K562 (cell line): ENCODE results near the gene METTL25.

Source experiments
- BDP1 ChIP-seq: IDR thresholded peaks from 3 replicates; pipeline ENCODE4 v1.6.1; 2011; ENCODE audit not compliant: insufficient read length, insufficient read depth
- SIX5 ChIP-seq, 2 experiments: IDR thresholded peaks; 2 replicates each; pipeline ENCODE4 v1.6.1; 2011; ENCODE audit warnings: low read length in 2 of 2, borderline replicate concordance in 1 of 2, low read depth in 1 of 2, mild to moderate bottlenecking in 1 of 2, moderate library complexity in 1 of 2; ENCODE audit not compliant: insufficient read depth in 1 of 2
- TAF1 ChIP-seq: IDR thresholded peaks from 2 replicates; pipeline ENCODE4 v1.6.1; 2011; ENCODE audit warnings: mild to moderate bottlenecking, low read length, moderate library complexity; ENCODE audit not compliant: insufficient read depth, control insufficient read depth, severe bottlenecking; ENCODE audit errors: extremely low read depth
- ZNF197 ChIP-seq: fragments of 200-800 bp; sonication (Bioruptor generic); IDR thresholded peaks from 2 replicates; pipeline ENCODE4 v1.6.1; 2016; ENCODE audit warnings: low read depth, missing genetic modification characterization, missing compliant biosample characterization

GRCh38 chr12:82358200-82359114 lies at the start of gene METTL25, which contains the start of gene CCDC59:
- TF ChIP-seq SIX5 (IDR thresholded peaks at IDR 0.05; ENCODE audit: borderline replicate concordance in 1 of 2, insufficient read depth in 1 of 2, low read depth in 1 of 2, low read length in 2 of 2) (peak; percentile 58 to 64; a peak in 3 of 4 replicates), TAF1 (peak; percentile 99), ZNF197 (no peak), BDP1 (no peak)
